ENCODE measurements around the gene UMAD1. TPM values are rescaled to one million over a fixed set of nuclear protein-coding genes. Genes with fewer than 3 reads are reported as not detected.

The UMAD1 gene
- total and polyA plus RNA-seq, 2 experiments from 2014 or later = 8.4 to 12.4 TPM

DNA sequence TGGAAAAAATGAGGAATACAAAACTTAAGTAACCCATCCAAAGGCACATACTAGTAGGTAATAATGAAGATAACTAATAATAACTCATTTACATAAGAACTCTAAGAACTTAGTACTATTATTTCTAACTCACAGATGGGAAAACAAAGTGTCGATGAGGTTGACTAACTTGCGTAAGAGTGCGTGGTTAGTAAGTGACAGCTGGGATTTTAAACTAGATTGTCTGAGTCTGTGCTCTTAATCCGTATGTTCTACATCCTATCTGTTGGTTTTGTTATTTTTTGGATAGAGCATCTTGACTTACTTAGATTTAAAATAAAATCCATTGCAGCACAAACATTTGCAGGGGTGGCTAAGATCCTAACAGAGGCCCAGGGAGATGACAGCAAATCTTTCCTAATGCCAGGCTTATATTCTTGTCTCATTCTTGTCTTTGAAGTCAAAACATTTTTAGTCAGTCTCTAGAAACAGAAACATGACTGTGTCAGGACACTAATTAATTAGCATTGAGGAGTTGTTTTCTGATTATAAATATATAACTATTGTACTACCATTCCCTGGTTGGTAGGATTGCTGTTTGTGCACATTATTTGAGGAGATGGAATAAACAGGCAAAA lies 66.1 kb downstream of the UMAD1 start:
- TF ChIP-seq, protein P1, sequence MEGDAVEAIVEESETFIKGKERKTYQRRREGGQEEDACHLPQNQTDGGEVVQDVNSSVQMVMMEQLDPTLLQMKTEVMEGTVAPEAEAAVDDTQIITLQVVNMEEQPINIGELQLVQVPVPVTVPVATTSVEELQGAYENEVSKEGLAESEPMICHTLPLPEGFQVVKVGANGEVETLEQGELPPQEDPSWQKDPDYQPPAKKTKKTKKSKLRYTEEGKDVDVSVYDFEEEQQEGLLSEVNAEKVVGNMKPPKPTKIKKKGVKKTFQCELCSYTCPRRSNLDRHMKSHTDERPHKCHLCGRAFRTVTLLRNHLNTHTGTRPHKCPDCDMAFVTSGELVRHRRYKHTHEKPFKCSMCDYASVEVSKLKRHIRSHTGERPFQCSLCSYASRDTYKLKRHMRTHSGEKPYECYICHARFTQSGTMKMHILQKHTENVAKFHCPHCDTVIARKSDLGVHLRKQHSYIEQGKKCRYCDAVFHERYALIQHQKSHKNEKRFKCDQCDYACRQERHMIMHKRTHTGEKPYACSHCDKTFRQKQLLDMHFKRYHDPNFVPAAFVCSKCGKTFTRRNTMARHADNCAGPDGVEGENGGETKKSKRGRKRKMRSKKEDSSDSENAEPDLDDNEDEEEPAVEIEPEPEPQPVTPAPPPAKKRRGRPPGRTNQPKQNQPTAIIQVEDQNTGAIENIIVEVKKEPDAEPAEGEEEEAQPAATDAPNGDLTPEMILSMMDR (conservative IDR thresholded peaks at IDR 0.05; ENCODE audit: low read depth in 2 of 2) = no peak
- no peak for TF ChIP-seq EZH2phosphoT487 (IDR thresholded peaks at IDR 0.05; ENCODE audit: unreplicated experiment)
- TF ChIP-seq STAT1 (IDR thresholded peaks at IDR 0.05; ENCODE audit: unreplicated experiment) = no peak
- no peak for TF ChIP-seq NANOG (IDR thresholded peaks at IDR 0.05; ENCODE audit: borderline replicate concordance)
- TF ChIP-seq, protein P2, sequence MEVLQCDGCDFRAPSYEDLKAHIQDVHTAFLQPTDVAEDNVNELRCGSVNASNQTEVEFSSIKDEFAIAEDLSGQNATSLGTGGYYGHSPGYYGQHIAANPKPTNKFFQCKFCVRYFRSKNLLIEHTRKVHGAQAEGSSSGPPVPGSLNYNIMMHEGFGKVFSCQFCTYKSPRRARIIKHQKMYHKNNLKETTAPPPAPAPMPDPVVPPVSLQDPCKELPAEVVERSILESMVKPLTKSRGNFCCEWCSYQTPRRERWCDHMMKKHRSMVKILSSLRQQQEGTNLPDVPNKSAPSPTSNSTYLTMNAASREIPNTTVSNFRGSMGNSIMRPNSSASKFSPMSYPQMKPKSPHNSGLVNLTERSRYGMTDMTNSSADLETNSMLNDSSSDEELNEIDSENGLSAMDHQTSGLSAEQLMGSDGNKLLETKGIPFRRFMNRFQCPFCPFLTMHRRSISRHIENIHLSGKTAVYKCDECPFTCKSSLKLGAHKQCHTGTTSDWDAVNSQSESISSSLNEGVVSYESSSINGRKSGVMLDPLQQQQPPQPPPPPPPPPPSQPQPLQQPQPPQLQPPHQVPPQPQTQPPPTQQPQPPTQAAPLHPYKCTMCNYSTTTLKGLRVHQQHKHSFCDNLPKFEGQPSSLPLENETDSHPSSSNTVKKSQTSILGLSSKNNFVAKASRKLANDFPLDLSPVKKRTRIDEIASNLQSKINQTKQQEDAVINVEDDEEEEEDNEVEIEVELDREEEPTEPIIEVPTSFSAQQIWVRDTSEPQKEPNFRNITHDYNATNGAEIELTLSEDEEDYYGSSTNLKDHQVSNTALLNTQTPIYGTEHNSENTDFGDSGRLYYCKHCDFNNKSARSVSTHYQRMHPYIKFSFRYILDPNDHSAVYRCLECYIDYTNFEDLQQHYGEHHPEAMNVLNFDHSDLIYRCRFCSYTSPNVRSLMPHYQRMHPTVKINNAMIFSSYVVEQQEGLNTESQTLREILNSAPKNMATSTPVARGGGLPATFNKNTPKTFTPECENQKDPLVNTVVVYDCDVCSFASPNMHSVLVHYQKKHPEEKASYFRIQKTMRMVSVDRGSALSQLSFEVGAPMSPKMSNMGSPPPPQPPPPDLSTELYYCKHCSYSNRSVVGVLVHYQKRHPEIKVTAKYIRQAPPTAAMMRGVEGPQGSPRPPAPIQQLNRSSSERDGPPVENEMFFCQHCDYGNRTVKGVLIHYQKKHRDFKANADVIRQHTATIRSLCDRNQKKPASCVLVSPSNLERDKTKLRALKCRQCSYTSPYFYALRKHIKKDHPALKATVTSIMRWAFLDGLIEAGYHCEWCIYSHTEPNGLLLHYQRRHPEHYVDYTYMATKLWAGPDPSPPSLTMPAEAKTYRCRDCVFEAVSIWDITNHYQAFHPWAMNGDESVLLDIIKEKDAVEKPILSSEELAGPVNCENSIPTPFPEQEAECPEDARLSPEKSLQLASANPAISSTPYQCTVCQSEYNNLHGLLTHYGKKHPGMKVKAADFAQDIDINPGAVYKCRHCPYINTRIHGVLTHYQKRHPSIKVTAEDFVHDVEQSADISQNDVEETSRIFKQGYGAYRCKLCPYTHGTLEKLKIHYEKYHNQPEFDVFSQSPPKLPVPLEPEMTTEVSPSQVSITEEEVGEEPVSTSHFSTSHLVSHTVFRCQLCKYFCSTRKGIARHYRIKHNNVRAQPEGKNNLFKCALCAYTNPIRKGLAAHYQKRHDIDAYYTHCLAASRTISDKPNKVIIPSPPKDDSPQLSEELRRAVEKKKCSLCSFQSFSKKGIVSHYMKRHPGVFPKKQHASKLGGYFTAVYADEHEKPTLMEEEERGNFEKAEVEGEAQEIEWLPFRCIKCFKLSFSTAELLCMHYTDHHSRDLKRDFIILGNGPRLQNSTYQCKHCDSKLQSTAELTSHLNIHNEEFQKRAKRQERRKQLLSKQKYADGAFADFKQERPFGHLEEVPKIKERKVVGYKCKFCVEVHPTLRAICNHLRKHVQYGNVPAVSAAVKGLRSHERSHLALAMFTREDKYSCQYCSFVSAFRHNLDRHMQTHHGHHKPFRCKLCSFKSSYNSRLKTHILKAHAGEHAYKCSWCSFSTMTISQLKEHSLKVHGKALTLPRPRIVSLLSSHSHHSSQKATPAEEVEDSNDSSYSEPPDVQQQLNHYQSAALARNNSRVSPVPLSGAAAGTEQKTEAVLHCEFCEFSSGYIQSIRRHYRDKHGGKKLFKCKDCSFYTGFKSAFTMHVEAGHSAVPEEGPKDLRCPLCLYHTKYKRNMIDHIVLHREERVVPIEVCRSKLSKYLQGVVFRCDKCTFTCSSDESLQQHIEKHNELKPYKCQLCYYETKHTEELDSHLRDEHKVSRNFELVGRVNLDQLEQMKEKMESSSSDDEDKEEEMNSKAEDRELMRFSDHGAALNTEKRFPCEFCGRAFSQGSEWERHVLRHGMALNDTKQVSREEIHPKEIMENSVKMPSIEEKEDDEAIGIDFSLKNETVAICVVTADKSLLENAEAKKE (CRISPR knock-in tag; IDR thresholded peaks at IDR 0.05) = no peak
- TF ChIP-seq EZH2 (IDR thresholded peaks at IDR 0.05; ENCODE audit: low read depth, unreplicated experiment) = no peak
- no peak for TF ChIP-seq ZNF114 (CRISPR knock-in tag; IDR thresholded peaks at IDR 0.05)
- TF ChIP-seq, protein P3, sequence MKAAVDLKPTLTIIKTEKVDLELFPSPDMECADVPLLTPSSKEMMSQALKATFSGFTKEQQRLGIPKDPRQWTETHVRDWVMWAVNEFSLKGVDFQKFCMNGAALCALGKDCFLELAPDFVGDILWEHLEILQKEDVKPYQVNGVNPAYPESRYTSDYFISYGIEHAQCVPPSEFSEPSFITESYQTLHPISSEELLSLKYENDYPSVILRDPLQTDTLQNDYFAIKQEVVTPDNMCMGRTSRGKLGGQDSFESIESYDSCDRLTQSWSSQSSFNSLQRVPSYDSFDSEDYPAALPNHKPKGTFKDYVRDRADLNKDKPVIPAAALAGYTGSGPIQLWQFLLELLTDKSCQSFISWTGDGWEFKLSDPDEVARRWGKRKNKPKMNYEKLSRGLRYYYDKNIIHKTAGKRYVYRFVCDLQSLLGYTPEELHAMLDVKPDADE (IDR thresholded peaks at IDR 0.05) = no peak
- TF ChIP-seq JUNB (IDR thresholded peaks at IDR 0.05; ENCODE audit: unreplicated experiment) = no peak
- no peak overlapping the region for H3K27ac ChIP-seq (ENCODE audit: low read depth)
- no peak overlapping the region for H3K4me3 ChIP-seq
- H3K27me3 ChIP-seq (ENCODE audit: insufficient read depth) = no peaks in the 10 kb centered on the region
- Mint-ChIP-seq H3K36me3 (ENCODE audit: low read depth) (no peaks in the 10 kb centered on the region), H3K27ac (peak overlapping the region; percentile 71; the same call in 1 of the 2 replicates), H3K4me3 (no peak overlapping the region), H3K27me3 (ENCODE audit: insufficient read depth, low read depth, poor library complexity) (peaks cover 2% of the 10 kb centered on the region), H3K9me3 (no peaks in the 10 kb centered on the region), H3K4me1 (peaks cover 53% of the 10 kb centered on the region)
- H3K79me2 ChIP-seq (replicated peaks; ENCODE audit: insufficient read depth) = no peaks in the 10 kb centered on the region
- H3F3A ChIP-seq (replicated peaks; ENCODE audit: low read depth) = no peaks in the 10 kb centered on the region
- no peaks in the 10 kb centered on the region for H3K9me2 ChIP-seq (ENCODE audit: insufficient read depth)
- no peaks in the 10 kb centered on the region for H4K20me1 ChIP-seq (replicated peaks; ENCODE audit: insufficient read depth)
- H2AFZ ChIP-seq = no peak overlapping the region
- no peak for ATAC-seq
- no peaks in the 10 kb centered on the region for H3K36me3 ChIP-seq (ENCODE audit: insufficient read depth)
- H3K4me1 ChIP-seq (ENCODE audit: insufficient read depth) = peaks cover 44% of the 10 kb centered on the region
- DNase-seq (ENCODE audit: low spot score) = no peak
- peak overlapping the region; percentile 63; the same call in 1 of the 2 replicates for H3K4me2 ChIP-seq
